Left forelimb (tissue), 1 donor: ENCODE data around the gene LRRC10B.

Experiments
- DNase-seq: peaks from one replicate; pipeline ENCODE4 v3.0.0-alpha.2; 2018; ENCODE audit warnings: low spot score

Gene LRRC10B

DNA sequence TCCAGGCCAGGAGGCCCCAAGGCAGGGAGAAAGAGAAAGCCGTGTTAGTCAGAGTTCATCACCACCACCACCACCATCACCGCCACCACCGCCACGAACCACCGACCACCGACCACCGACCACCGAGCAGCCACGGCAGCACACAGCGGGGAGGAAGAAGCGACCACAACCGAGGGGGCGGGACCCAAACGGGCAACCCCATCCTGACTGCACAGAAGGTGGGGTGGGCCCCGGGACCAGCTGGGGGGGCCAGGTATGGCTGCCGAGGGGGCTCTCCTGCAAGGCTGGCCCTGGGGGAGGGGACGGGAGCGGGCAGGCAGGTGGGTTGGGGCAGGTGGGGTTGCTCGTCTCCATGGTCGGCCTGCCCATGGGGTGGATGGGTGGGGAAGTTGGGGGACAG, 38.1 kb downstream of the LRRC10B start:
- no peak for DNase-seq

DNA sequence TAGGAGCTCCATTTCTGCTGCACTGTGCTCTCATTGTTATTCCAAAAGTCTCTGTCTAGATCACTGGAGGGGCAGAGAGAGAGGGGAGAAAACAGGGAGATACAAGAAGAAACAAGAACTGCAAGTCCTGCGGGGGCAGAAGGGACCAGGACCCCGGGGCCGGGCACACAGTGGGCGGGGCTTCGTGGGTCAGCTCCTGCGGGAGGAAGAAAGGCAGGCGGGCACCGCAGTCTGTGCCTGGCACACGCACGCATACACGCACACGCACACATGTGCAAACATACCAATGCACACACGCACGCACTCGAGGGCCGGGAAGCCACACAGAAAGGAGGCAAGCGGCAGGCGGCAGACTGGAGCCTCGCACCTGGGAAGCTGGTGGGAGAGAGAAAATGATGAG, 38.7 kb downstream of the LRRC10B start:
- DNase-seq: no peak

DNA sequence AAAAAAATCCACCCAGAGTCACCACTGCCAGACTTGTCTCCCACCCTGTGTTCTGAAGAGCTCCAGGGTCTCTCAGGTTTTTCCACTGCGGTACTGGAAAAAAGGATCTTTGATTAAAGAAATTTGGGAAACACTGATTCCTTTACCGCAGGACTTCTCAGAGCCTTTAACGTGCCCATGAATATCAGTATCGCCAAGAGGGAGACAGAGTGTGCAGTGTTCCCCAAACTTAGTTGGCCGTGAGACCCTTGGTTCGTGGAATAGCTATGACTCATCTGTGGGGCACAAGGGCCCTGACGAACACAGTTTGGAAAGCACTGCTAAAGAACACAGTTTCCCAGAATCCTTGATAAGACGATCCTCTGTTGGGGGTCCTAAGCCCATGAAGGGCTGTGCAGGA, 40.6 kb downstream of the LRRC10B start:
- DNase-seq: no peak

DNA sequence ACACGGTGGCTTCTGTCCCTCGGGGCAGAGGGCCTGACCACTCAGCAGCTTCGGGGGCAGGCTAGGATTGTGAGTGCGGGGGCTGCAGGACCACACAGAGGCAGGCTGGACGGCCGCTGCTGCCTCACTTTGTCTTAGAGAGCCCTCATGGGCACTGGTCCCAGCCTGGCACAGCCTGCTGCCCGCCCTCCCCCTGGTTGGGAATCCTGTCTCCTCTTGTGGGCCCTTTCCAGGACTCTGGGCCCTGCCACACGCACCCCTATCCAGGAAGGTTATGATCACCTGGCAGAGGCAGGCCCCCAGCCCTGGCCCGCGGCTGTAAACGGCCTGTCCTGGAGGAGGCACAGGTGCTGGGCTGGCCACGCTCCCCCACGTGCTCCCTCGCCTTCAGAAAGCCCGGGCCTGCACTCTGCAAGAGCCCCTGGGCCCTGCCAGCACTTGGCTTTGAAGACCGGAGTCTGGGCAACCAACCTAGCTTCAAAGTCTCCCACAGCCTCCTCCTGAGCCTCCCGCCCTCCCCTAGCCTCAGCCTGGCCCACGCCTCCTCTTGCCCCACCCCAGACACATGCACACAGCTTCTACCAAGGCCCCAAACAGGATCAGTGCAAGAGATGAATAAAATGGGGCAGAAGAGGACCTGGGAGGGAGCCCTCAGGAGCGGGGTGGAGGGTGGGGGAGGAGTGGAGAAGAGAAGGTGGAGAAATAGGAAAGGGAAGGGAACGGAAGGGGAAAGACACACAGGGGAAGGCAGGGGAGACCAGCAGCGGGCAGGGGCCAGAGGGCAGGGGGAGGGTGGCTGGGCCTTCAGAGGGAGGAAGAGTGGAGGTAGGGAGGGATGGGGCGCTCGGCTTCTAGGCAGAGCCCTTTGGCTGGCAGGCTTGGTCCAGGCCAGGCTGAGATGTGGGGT, 41.4 kb downstream of the LRRC10B start:
- DNase-seq: no peak

DNA sequence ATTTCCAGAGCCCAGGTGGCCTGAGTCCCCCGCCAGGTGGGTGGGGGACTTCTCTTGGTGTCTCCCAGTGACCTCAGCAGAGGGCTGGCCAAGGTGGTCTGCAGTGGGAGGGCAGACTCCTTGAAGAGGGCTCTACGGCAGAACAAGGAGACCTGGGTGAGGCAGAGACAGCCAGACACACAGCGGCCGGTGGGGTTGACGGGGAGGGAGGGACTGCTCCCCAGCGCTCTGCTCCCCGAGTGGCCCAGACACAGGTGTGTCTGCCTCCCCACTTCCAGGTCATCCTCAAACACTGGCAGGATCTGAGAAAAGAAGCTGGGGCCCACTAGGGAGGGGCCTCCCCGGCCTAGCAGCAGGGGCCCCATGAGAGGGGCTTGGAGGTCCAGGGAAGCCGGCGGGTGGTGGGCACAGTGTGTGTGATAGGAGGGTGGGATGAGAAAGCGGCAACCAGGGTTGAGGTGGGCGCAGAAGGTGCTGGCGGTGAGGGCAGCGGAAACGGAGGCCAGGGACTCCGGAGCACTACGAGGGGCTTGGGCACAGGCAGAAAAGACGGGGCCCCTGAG, 42.2 kb downstream of the LRRC10B start:
- DNase-seq: no peak

DNA sequence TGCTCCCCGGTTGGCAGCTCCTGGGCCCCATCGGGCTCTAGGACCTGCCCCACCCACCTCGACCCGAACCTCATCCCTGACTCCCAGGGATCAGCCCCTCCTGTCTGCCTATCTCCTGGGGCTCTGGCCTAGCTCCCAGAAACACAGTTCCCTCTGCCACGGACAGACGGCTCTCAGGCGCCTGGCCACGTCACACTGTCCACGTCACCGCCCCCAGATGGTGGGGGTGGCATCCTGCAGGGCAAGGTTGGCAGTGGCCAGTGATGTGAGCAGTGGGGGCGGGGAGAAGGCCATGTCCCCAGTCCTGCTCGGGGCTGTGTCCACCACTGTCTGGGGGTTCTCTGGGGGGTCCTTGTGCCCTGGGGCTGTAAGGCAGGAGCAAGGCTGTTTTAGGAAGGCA, 43.1 kb downstream of the LRRC10B start:
- no peak for DNase-seq

DNA sequence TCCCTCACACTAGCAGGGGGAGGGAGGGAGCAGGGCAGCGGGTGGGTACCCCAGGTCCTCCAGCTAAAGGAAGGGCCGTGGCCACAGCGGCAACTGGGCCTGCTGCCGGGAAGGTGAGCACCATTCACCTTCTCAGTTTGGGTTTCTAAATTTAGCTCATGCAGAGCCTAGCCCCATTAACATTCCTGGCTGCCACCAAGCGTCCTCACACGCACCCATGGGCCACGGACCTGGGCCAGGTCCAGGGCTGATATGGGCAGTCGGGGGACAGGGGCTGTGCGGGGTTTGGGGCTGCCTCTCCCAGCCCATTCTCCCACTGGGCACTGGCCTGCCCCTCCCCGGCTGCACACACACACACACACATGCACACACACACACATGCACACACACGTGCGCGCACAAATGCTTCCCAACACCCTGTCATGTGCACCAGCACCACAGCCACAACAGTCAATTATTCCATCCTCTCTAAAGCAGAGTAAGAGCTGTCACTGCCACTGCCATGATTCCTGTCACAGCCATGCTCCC, 43.6 kb downstream of the LRRC10B start:
- no peak for DNase-seq

DNA sequence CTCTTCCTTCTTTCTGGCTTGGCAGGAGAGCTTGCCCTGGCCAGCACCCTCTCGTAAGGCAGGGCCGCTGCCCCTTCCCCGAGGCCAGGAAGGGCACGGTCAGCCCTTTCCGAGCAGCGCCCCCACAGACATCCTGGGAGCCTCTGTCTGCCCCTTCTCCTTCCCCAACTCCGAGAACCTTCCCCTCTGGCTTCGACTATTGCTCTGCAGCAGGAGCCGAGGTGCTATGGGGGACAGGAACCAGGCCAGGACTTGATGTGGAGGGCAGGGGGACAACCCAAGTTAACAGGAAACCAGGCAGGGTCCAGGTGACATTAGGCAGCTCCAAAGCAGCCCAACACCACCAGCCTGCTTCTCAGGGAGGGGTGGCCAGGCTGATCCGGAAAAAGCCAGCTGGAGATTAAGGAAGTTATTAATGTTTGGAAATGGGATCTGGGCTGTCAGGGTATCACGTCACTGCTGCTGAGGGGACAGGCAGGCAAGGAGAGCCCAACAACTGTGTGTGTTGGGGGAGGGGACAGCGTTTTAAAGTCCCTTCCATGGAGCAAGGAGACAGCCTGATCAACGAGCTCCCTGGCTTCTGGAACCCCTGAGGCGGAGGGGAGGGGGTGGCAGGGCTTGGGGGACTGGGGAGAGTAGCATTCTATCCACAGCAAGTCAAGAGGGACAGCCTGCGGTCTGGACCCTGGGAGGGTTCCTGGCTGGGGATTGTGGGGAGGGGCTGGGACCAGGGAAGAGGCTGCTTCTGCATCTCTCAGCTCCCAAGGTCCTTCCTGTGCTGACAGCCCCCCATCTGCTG, 45.0 kb downstream of the LRRC10B start:
- no peak for DNase-seq

DNA sequence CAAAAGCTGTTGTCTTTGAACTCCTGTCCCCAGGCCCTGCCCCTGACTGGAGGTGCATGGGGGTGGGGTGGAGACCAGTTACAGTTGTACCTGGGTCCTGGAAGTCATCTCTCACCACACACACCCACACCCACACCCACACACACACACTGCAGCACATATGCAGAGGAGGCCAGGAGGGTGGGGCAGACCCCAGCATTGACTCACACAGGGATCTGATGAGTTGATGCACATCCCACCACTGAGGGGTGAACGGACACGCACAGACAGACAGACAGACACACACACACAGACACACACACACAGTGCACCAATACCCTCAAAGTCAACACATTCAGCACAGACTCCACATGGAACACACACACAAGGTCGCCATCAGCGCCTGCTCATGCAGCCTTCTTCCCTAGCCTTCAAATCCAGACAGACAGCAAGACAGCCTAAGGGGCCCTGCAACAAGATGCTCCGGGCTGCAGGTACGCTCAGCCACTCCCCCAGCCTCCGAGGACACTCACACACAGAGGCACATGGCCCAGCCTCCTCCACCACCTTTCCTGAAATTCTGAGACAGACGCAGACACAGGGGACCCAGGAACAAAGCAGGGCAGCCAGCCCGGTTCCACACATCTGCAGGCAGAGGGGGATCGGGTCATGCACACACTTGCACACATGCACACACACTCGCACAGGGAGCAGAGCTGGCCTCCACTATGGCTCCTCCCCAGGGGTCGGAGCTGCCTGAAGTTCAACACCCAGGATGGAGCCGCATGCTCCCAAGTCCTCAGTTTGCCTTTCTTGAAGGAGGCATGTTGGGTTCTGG, 45.8 kb downstream of the LRRC10B start:
- DNase-seq: no peak

DNA sequence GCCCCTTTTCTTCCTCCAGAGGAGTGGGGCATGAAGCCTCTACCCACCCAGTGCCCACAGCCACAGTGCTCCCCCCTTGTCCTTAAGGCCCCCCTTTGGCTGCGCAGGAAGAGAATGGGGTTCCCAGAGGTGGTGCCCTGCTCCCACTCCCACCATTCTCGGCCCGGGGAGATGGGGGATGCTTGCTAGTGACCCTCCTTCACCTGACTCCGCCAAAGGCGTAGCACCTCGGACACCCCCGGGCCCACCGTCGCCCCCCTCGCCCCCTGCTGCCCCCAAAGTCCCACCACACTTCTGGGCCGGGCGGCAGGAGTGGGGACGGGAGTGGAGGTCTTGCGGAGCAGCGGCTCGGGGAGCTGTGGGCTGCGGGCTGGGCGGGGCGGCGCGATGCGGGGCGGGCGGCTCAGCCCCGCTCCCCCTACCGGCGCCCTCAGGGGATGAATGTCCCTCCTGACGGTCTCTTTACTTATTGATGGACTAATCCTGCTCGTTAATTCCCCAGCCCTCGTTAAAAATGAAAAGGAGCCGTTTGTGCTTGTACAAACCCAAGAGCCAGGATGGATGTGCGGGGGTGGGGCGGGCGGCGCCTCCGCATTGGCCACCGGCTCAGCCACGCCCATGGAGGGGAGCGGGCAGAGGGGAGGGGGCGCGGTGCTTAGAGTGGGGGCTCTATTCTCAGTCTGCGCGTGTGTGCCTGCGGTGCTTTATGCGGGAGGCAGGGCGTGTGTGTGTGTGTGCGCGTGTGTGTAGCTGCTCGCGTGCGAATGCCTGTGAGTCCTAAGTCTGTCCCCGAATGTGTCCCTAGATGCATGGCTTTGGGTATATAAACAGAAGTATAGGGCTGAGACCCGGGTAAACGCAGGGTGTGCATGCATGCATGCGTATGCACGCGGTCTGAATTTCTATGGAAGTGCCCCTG, 46.8 kb downstream of the LRRC10B start:
- DNase-seq: no peak

DNA sequence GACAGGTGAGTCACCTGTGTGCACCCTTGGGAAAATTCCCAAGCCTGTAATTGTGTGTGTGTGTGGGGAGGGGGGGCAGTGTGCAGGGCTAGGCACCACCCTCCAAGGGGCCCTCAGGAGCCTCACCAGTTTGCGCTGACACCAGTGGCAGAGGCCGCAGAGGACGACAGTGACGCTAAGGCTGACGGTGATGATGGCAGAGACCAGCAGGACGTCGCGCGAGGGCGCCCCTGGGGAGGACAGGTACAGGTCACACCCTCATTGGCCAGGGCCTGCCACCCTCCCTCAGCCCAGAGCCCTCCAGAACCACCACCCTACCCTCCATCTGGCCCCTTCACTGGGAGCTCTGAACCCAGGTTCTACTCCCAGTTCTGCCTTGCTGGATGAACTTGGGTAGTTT, 47.4 kb downstream of the LRRC10B start:
- no peak for DNase-seq

DNA sequence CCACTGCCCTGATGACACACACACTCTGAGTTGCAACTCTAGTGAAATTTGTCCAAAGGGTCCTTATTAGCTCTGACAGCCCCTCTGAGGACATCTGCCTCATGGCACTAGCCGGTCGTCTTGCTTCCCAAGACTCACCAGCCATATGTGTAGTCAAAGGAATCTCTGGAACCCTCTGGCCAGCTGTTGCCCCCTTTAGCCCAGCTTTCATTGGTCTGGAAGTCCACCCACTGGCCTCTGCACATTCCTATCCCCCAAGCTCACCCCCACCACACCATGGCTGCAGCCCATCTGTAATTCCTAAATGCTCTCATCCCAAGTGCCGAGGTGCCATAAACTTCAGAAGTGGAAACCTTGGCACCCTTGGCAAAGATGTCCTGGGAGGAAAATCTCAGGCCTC, 48.1 kb downstream of the LRRC10B start:
- DNase-seq: no peak
